Ovary (tissue), 9 donors: ENCODE measurements around the gene HIPK2. TPM values are rescaled to one million over a fixed set of nuclear protein-coding genes. Genes with fewer than 3 reads are reported as not detected.

Source experiments
- DNase-seq, 5 donors: peaks; one replicate each; pipeline ENCODE4 v3.0.0-alpha.2; 2019 to 2020
- H3K27ac ChIP-seq, 2 donors: fragments of 200-600 bp; one replicate each; pipeline versions ENCODE4 v1.5.1 to v1.8.0; 2019 to 2022
- H3K27me3 ChIP-seq: fragments of 200-600 bp; one replicate; pipeline ENCODE4 v1.8.0; 2022
- H3K36me3 ChIP-seq: fragments of 200-600 bp; sonication (generic); one replicate; pipeline ENCODE4 v1.5.1; 2019
- H3K4me1 ChIP-seq: one replicate; pipeline ENCODE4 v1.8.1; 2013; ENCODE audit warnings: mild to moderate bottlenecking, moderate library complexity; ENCODE audit not compliant: insufficient read depth
- H3K4me3 ChIP-seq: fragments of 200-600 bp; sonication (generic); one replicate; pipeline ENCODE4 v1.5.1; 2017
- H3K9me3 ChIP-seq, 2 donors: fragments of 200-600 bp in 1 of 2; sonication (generic) in 1 of 2; one replicate each; pipeline versions ENCODE4 v1.5.1 to v1.8.1; 2013 to 2019; ENCODE audit warnings: mild to moderate bottlenecking in 1 of 2, moderate library complexity in 1 of 2
- CTCF ChIP-seq, 3 donors: fragments of 450-650 bp in 2 of 3; fragments of 200-600 bp in 1 of 3; IDR thresholded peaks; one replicate each; pipeline versions ENCODE4 v1.5.1 to v1.8.0; 2016 to 2022; ENCODE audit warnings: antibody characterized with exemption in 3 of 3, mild to moderate bottlenecking in 1 of 3
- EP300 ChIP-seq: sonication (generic); formaldehyde crosslinking; IDR thresholded peaks from one replicate; pipeline ENCODE4 v1.6.1; 2017; ENCODE audit warnings: antibody characterized with exemption
- POLR2A ChIP-seq: fragments of 450-650 bp; IDR thresholded peaks from one replicate; pipeline ENCODE4 v1.6.1; 2017; ENCODE audit warnings: antibody characterized with exemption, mild to moderate bottlenecking, moderate library complexity
- WGBS, 3 donors: extraction: QIAGEN DNeasy Blood & Tissue Kit in 1 of 3; methylation state at CpG; one replicate each; pipeline versions ENCODE4 v1.1.5 to v1.1.7; 2013 to 2017; 5-methylcytosine and 5-hydroxymethylcytosine counted together
- intact Hi-C, 4 donors: fragments of 100-400 bp; cut with DNase I; formaldehyde crosslinking; loops; one replicate each; pipeline versions ENCODE4 v1.11.0 to v1.15.1; 2022 to 2023
- polyA plus RNA-seq, 2 donors: library from polyadenylated mRNA; stranded (reverse); fragments of 200-250 nt in 1 of 2; fragments of 350-450 nt in 1 of 2; fragmentation: Illumina TruSeq in 1 of 2; extraction: RNeasy Lipid Tissue Mini Kit (QIAGEN cat#74804) in 1 of 2; gene quantifications; one replicate each; pipeline ENCODE4 v1.2.3, GENCODE V29; 2013 to 2014
- total RNA-seq, 7 donors: library from RNA; depleted of rRNA in 2 of 7; stranded (reverse); fragments of >200 nt in 2 of 7; fragmentation: NEBNext Ultra II Directional in 3 of 7; extraction: Animal tissue kit (Norgen Biotek cat#: 25700) in 3 of 7; gene quantifications; one replicate each; pipeline versions ENCODE4 v1.1.0 to v1.2.4, GENCODE V29; 2016 to 2023
- donor health status: DM: no; HTN: no; CAD: no; lungs with moderate emphysema.
- donor health status: DM: no; HTN: no; CAD: no.
- donor health status: Bipolar disorder and iron deficiency.
- donor health status: DM: yes; HTN: yes; CAD: no.
- donor health status: DM: no; HTN: no; CAD: no.
- donor health status: DM: yes; HTN: yes; CAD: no.

The HIPK2 gene
- total and polyA plus RNA-seq, 9 donors, result 7.3 to 38.4 (median 28.1) TPM

GRCh38 chr7:139562961-139563565 is 214.7 kb downstream of the HIPK2 start:
- Histone ChIP-seq H3K9me3 (no peaks in the 10 kb centered on the region), H3K27ac (no peak overlapping the region), H3K36me3 (no peaks in the 10 kb centered on the region), H3K4me3 (no peak overlapping the region), H3K4me1 (no peaks in the 10 kb centered on the region), H3K27me3 (no peaks in the 10 kb centered on the region)
- intact Hi-C loops, result no loop called here
- TF ChIP-seq CTCF (IDR thresholded peaks at IDR 0.05), result no peak
- no peak for TF ChIP-seq POLR2A
- TF ChIP-seq EP300, result no peak
- WGBS, 3 donors, result 81 to 86% (median 82%) methylated on average over 13 of the region's 13 CpGs
- no peak for DNase-seq

GRCh38 chr7:139562491-139562890 is 215.3 kb downstream of the HIPK2 start:
- Histone ChIP-seq H3K27ac (no peak overlapping the region), H3K36me3 (no peaks in the 10 kb centered on the region), H3K27me3 (no peaks in the 10 kb centered on the region), H3K9me3 (no peaks in the 10 kb centered on the region), H3K4me3 (no peak overlapping the region), H3K4me1 (no peaks in the 10 kb centered on the region)
- intact Hi-C loops, result no loop called here
- DNase-seq, result no peak
- 89 to 95% (median 91%) methylated on average over 12 of the region's 12 CpGs for whole genome bisulfite sequencing, 3 donors
- TF ChIP-seq POLR2A (no peak), CTCF (IDR thresholded peaks at IDR 0.05) (no peak), EP300 (no peak)

- Histone ChIP-seq H3K9me3 (no peaks in the 10 kb centered on the region), H3K27me3 (no peaks in the 10 kb centered on the region), H3K27ac (no peak overlapping the region), H3K4me3 (no peak overlapping the region), H3K4me1 (no peaks in the 10 kb centered on the region), H3K36me3 (no peaks in the 10 kb centered on the region)
- TF ChIP-seq EP300 (no peak), CTCF (IDR thresholded peaks at IDR 0.05) (no peak), POLR2A (no peak)
- WGBS, 3 donors, result 86 to 92% (median 86%) methylated on average over 11 of the region's 11 CpGs
- intact Hi-C loops, result no loop called here
- DNase-seq, result no peak
Observed at GRCh38 chr7:139560678-139561077, 217.1 kb downstream of the HIPK2 start.

GRCh38 chr7:139560199-139560598 is 217.6 kb downstream of the HIPK2 start:
- intact Hi-C loops, result no loop called here
- DNase-seq, result no peak
- WGBS, 3 donors, result 76 to 84% (median 82%) methylated on average over 2 of the region's 2 CpGs

More at GRCh38 chr7:139560199-139560598, 217.6 kb downstream of the HIPK2 start:
- Histone ChIP-seq H3K36me3 (no peaks in the 10 kb centered on the region), H3K4me1 (no peaks in the 10 kb centered on the region), H3K27ac (no peak overlapping the region), H3K9me3 (no peaks in the 10 kb centered on the region), H3K27me3 (no peaks in the 10 kb centered on the region), H3K4me3 (no peak overlapping the region)
- no peak for TF ChIP-seq EP300
- no peak for TF ChIP-seq CTCF (IDR thresholded peaks at IDR 0.05)
- no peak for TF ChIP-seq POLR2A
